HFF-Myc (cell line): ENCODE results near the gene DDIT3.

Experiments used
- DNase-seq: peaks from one replicate; pipeline ENCODE4 v3.0.0-alpha.2; 2011; ENCODE audit warnings: low read depth; ENCODE audit errors: extremely low read depth
- H3K4me3 ChIP-seq: replicated peaks from 2 replicates; pipeline ENCODE4 v1.5.1; 2011; ENCODE audit warnings: low read depth, mild to moderate bottlenecking, control low read depth, low read length
- CTCF ChIP-seq: IDR thresholded peaks from 2 replicates; pipeline ENCODE4 v1.5.1; 2012; ENCODE audit warnings: mild to moderate bottlenecking, low read depth, low read length, control low read depth; ENCODE audit errors: missing control alignments

Gene DDIT3

GRCh38 chr12:57547288-57548012 lies 27.1 kb upstream of the DDIT3 start:
- peak overlapping the region; percentile 89 for H3K4me3 ChIP-seq
- TF ChIP-seq CTCF, result no peak
- no peak for DNase-seq

GRCh38 chr12:57546438-57547287 lies 26.3 kb upstream of the DDIT3 start, which contains the start of gene DCTN2:
Gene DCTN2, minus strand, starts transcription at chr12:57547192. Its CDS starts 129 bp downstream, at chr12:57547063.
- peak within 1 kb of the TSS; percentile 89 for H3K4me3 ChIP-seq
- DNase-seq, result peak; percentile 92
- no peak for TF ChIP-seq CTCF

GRCh38 chr12:57545809-57546437 lies 25.6 kb upstream of the DDIT3 start:
- H3K4me3 ChIP-seq, result peak overlapping the region; percentile 89
- no peak for TF ChIP-seq CTCF
- DNase-seq, result no peak

- DNase-seq, result no peak
- no peak overlapping the region for H3K4me3 ChIP-seq
- TF ChIP-seq CTCF, result no peak
Measured at GRCh38 chr12:57543581-57543980, 23.3 kb upstream of the DDIT3 start.

- H3K4me3 ChIP-seq, result no peak overlapping the region
- no peak for DNase-seq
- no peak for TF ChIP-seq CTCF
Measured at GRCh38 chr12:57541717-57542116, 21.4 kb upstream of the DDIT3 start.

- no peak for DNase-seq
- H3K4me3 ChIP-seq, result no peak overlapping the region
- TF ChIP-seq CTCF, result no peak
Measured at GRCh38 chr12:57541001-57541400, 20.7 kb upstream of the DDIT3 start.
